HG02870 (cell line): Measurements from ENCODE around the gene FAM117A.
"Not testable (repeated sequence)": the region's sequence is repeated elsewhere in the genome, so short reads cannot be mapped to it uniquely, and the experiment has no call there.

Experiments
- ATAC-seq: cut with Tn5 transposase; IDR thresholded peaks from one replicate; pipeline ENCODE4 v1.9.1; 2021; ENCODE audit warnings: mild to moderate bottlenecking, moderate library complexity; ENCODE audit not compliant: unreplicated experiment

The FAM117A gene

GRCh38 chr17:49764559-49765180 is 739 bp upstream of the FAM117A start:
- ATAC-seq: no peak

DNA sequence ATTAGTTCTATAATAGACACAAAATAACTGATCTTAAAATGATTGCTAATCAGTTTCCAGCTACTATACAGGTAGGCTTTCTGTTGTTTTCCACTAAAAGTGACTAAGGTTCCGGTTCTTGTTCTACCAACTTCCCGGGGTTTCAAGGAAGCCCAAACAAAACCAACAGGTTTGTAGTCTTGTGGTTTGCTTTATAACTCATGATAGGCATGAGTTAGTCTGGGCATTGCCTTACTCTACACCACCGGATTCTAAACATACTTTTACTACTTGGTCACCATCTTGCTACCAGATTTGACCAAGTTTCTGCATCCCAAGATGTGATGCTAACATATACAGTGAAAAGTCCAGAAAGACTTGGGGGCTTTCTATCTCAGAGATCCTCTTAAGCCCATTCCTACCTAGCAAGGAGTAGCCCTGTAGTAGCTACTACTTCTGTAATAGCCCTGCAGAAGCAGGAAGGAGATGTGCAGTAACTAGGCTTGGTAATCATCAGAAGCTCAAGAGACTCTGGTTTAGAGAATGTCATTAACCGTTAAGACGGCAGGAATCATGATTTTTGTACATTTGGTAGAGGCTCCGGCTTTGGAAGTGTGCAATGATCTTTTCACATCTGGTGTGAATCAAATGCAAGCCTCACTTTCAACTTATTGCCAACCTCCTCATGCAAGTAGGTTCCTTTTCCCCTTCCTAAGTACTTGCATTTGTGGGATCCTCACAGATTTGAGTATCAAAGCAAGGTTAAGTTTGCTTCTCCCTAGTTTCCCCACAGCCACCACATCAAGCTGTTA is 1.6 kb downstream of the FAM117A start:
- ATAC-seq: no peak

DNA sequence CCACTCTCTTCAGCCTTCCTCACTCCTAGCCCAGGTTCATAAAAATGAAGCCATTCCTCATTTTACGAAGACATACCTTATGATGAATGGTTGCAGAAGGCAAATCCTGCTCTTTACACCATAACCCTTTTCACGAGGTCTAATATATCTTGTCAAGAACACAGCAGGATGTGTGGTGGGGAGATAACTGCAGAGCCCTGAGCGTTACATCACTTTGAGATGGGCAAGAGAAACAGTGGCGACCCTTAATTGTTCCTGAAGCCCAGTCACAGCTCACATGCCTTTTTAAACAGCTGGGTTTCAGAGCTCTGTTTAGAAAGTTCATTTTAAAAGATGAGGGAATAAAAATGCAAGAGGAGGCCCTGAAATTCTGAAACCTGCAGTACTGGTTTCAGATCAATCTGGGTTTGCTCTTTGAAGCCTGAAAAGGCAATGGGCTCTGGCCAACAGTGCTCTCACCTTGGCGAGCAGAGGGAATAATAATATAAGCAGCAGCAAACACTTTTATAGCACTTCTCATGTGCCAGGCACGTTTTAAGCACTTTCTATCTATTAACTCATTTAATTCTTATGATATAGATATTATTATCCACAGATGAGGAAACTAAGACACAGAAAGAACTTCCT is 2.9 kb downstream of the FAM117A start:
- no peak for ATAC-seq

- ATAC-seq: no peak
Observed at GRCh38 chr17:49760296-49760695, 3.6 kb downstream of the FAM117A start.

GRCh38 chr17:49759203-49759602 is 4.7 kb downstream of the FAM117A start:
- no peak for ATAC-seq

DNA sequence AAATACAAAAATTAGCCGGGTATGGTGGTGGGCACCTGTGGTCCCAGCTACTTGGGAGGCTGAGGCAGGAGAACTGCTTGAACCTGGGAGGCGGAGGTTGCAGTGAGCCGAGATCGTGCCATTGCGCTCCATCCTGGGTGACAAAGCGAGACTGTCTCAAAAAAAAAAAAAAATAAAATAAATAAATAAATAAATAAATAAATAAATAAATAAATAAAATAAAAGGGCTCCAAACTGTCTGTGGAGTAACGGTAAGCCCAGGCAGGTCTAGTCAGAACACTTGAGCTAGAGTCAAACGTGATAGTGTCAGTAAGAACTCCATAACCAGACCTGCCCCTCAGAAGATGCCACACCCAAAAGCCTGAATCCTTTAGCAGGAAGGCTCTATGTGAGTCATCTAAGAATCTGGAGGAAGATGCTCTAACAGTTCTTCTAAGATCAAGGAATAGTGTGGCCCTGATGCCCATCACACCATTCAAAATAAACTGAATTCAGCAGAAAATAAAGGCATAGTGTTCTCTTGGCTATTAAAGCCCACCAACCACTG is 5.4 kb downstream of the FAM117A start:
- ATAC-seq: not testable (repeated sequence)

- no peak for ATAC-seq
Observed at GRCh38 chr17:49757151-49757777, 6.7 kb downstream of the FAM117A start.

DNA sequence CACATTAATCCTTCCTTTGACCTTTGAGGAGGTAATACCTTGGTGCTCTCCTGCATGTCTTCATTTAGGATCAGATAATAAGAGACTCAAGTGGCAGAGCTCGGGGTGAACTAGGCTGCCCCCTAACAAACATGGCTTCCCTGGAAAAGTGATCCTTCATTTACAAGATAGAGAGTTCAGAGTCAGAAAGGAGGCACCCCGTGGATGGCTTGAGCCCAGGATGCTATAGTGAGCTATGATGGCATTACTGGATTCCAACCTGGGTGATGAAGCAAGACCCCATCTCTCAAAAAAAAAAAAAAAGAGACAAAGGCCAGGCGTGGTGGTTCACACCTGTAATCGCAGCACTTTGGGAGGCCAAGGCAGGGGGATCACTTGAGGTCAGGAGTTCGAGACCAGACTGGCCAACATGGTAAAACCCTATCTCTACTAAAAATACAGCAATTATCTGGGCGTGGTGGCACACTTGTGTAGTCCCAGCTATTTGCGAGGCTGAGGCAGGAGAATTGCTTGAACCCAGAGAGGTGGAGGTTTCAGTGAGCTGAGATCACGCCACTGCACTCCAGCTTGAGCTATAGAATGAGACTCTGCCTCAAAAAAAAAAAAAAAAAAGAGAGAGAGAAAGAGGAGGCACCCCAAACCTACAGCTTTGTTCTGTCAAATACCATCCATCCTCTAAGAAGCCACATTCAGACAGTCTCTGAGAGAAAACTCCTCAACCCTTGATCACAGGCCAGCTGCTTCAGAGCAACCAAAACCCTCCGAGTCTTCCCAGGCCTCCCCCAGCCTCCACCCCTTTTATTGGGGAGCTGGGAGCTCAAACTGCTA is 7.4 kb downstream of the FAM117A start:
- ATAC-seq: no peak

GRCh38 chr17:49755663-49756283 is 8.2 kb downstream of the FAM117A start:
- no peak for ATAC-seq

GRCh38 chr17:49753959-49754391 is 10.0 kb downstream of the FAM117A start:
- ATAC-seq: no peak

DNA sequence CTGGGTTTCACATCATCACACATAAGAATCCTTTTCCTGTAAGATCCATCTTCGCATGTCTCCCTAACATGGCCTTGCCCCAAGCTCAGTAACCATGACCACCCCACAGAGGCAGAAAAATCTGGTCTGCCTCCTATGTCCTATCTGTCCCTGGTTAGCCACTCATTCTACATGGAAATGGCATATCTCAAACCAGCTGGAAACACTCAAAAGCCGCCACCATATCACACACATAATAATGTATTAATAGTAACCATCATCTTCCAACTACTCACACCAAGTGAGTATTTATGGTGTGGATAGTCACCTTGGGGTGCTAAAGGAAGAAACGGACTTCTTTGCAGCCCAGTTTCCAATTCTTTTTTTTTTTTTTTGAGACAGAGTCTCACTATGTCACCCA is 11.4 kb downstream of the FAM117A start:
- no peak for ATAC-seq

DNA sequence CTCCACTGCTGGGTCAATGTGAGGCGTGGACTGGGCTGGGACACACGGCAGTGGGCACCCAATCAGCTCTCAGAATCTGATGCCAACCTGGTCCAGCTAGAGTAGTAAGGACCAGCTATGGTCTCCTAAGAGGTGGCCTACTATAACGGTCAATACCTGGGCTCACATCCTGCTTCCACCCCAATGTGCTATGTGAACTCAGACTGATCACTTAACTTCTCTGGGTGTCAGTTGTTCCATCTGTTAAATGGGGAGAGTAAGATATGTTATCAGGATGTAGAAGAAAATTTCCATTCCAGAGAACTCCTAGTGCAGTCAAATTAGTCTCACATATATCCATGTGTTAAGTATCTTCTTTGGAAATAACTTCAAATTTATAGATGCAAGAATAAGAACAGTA is 14.2 kb downstream of the FAM117A start:
- ATAC-seq: no peak

DNA sequence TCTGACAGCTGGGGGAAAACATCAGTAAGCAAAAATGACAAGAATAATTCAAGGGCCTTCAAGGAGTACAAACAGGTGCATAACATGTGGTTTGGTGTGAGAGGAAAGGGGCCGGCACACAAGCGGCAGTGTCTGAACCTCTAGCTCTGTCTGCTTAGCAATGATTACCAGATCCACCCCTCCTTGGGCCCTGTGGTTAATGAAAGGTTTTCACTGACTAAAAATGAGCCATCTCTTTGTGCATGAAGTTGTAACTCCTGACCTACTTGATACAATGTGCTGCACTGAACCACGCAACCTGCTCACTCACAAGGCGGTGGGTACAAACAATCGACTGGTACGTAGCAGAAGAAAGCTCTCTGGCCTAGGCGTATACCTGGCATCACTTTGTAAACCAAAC is 15.1 kb downstream of the FAM117A start:
- ATAC-seq: peak; percentile 83

- ATAC-seq: no peak
Observed at GRCh38 chr17:49748223-49748622, 15.7 kb downstream of the FAM117A start.

DNA sequence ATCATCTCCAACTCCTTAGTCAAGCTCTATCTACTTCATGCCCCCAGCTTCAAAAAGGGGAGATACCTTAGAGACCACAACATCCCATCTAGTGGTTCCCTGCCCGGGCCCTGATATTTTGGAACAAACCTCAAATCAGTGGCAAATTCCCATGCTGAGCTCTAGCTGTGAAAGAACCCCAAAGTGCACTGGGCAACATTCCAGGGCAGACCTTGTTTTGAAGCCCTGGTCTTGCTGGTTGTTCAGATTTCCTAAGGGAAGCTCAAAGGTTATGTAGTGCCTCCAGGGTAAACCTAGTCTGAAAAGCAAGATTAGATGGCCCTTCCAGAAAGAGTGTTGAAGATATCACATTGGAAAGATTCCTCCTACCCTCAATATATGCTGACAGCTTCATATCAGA is 16.3 kb downstream of the FAM117A start:
- no peak for ATAC-seq

GRCh38 chr17:49746791-49747490 is 17.0 kb downstream of the FAM117A start:
- ATAC-seq: peak; percentile 51

GRCh38 chr17:49745175-49746139 is 18.5 kb downstream of the FAM117A start:
- ATAC-seq: no peak

- no peak for ATAC-seq
Observed at GRCh38 chr17:49742166-49742638, 21.7 kb downstream of the FAM117A start.
